IMR-90 (cell line): ENCODE results near the gene NXN. TPM values are rescaled to one million over a fixed set of nuclear protein-coding genes. Genes with fewer than 3 reads are reported as not detected.

Source experiments
- ATAC-seq: fragments of 200-7000 bp; cut with Tn5 transposase; 2 replicates; pipeline ENCODE4 v1.9.1; 2020; ENCODE audit warnings: low read depth, mild to moderate bottlenecking, moderate library complexity
- BruUV-seq: library from RNA; stranded (reverse); fragments of 400-500 nt; replicated peaks from 2 replicates; lab custom pipeline; 2021; lab: Mats Ljungman, UMichigan
- CTCF ChIA-PET: fragments of 300-600 bp; formaldehyde crosslinking; extraction: SDS; loops from one replicate; lab custom pipeline; 2021; ENCODE audit warnings: antibody characterized with exemption; lab: Yijun Ruan, JAX
- POLR2A ChIA-PET: fragments of 300-600 bp; sonication (Branson Sonifier 250); formaldehyde crosslinking; loops from one replicate; lab custom pipeline; 2022; ENCODE audit warnings: antibody characterized with exemption; ENCODE audit not compliant: unreplicated experiment; lab: Charles Lee
- DNase-seq: peaks from one replicate; pipeline ENCODE4 v3.0.0; 2013
- H2AFZ ChIP-seq: replicated peaks from 2 replicates; pipeline ENCODE3; 2013; ENCODE audit warnings: low read length, mild to moderate bottlenecking; ENCODE audit not compliant: poor library complexity
- H2AK5ac ChIP-seq: 2 replicates; pipeline ENCODE4 v1.6.1; 2013; ENCODE audit warnings: low read depth, low read length, inconsistent platforms
- H2AK9ac ChIP-seq: replicated peaks from 2 replicates; pipeline ENCODE3; 2013; ENCODE audit warnings: mild to moderate bottlenecking, low read depth, low read length, moderate library complexity; ENCODE audit not compliant: poor library complexity
- H2BK120ac ChIP-seq: 2 replicates; pipeline ENCODE4 v1.6.1; 2013; ENCODE audit warnings: low read depth, low read length, inconsistent platforms
- H2BK15ac ChIP-seq: 3 replicates; pipeline ENCODE4 v1.6.1; 2013; ENCODE audit warnings: low read depth, low read length, inconsistent platforms
- H2BK20ac ChIP-seq: 2 replicates; pipeline ENCODE4 v1.6.1; 2013; ENCODE audit warnings: low read depth, mild to moderate bottlenecking, inconsistent platforms, low read length, moderate library complexity
- H2BK5ac ChIP-seq: 2 replicates; pipeline ENCODE4 v1.6.1; 2013; ENCODE audit warnings: mild to moderate bottlenecking, low read depth, low read length, inconsistent platforms; ENCODE audit not compliant: poor library complexity, severe bottlenecking
- H3K14ac ChIP-seq: replicated peaks from 2 replicates; pipeline ENCODE4 v1.6.1; 2013; ENCODE audit warnings: low read depth, low read length, inconsistent platforms
- H3K18ac ChIP-seq: 2 replicates; pipeline ENCODE4 v1.6.1; 2013; ENCODE audit warnings: low read depth, low read length, control low read depth
- H3K23ac ChIP-seq: 2 replicates; pipeline ENCODE4 v1.6.1; 2013; ENCODE audit warnings: low read depth, low read length, inconsistent platforms
- H3K27ac ChIP-seq: 2 replicates; pipeline ENCODE4 v1.5.1; 2013; ENCODE audit warnings: mild to moderate bottlenecking, control low read depth, low read length; ENCODE audit not compliant: insufficient read depth
- H3K27me3 ChIP-seq: 2 replicates; pipeline ENCODE4 v1.6.1; 2013; ENCODE audit warnings: low read length; ENCODE audit not compliant: control insufficient read depth, insufficient read depth
- H3K36me3 ChIP-seq: 2 replicates; pipeline ENCODE4 v1.6.1; 2013; ENCODE audit warnings: low read length, mixed read lengths; ENCODE audit not compliant: control insufficient read depth, insufficient read depth
- H3K4ac ChIP-seq: 2 replicates; pipeline ENCODE4 v1.6.1; 2013; ENCODE audit warnings: low read depth, low read length, inconsistent platforms
- H3K4me1 ChIP-seq: 2 replicates; pipeline ENCODE4 v1.6.1; 2013; ENCODE audit warnings: low read length, mixed read lengths; ENCODE audit not compliant: control insufficient read depth, insufficient read depth
- H3K4me2 ChIP-seq: 2 replicates; pipeline ENCODE4 v1.6.1; 2013; ENCODE audit warnings: low read depth, mild to moderate bottlenecking, control low read depth, low read length, moderate library complexity
- H3K4me3 ChIP-seq: 2 replicates; pipeline ENCODE4 v1.5.1; 2013; ENCODE audit warnings: low read depth, mild to moderate bottlenecking, control low read depth, low read length, moderate library complexity; ENCODE audit not compliant: insufficient read depth
- H3K56ac ChIP-seq: 2 replicates; pipeline ENCODE4 v1.6.1; 2013; ENCODE audit warnings: low read length, inconsistent platforms; ENCODE audit not compliant: insufficient read depth; ENCODE audit errors: extremely low read depth
- H3K79me1 ChIP-seq, 2 experiments: 2 replicates each; pipeline ENCODE4 v1.6.1; 2013; ENCODE audit warnings: low read length in 2 of 2, inconsistent platforms in 1 of 2, low read depth in 1 of 2
- H3K9ac ChIP-seq: 2 replicates; pipeline ENCODE4 v1.6.1; 2013; ENCODE audit warnings: low read depth, low read length, control low read depth
- H3K9me1 ChIP-seq: 2 replicates; pipeline ENCODE4 v1.6.1; 2013; ENCODE audit warnings: low read length, inconsistent platforms; ENCODE audit not compliant: insufficient read depth
- H3K9me3 ChIP-seq: 2 replicates; pipeline ENCODE4 v1.6.1; 2013; ENCODE audit warnings: low read length; ENCODE audit not compliant: control insufficient read depth, insufficient read depth
- H4K20me1 ChIP-seq: 2 replicates; pipeline ENCODE4 v1.6.1; 2013; ENCODE audit warnings: low read length, inconsistent platforms; ENCODE audit not compliant: insufficient read depth
- H4K5ac ChIP-seq: 2 replicates; pipeline ENCODE4 v1.6.1; 2013; ENCODE audit warnings: mild to moderate bottlenecking, low read depth, low read length, control low read depth
- H4K8ac ChIP-seq, 2 experiments: 2 replicates each; pipeline ENCODE4 v1.6.1; 2013; ENCODE audit warnings: low read depth in 2 of 2, low read length in 2 of 2, control low read depth in 1 of 2, inconsistent platforms in 1 of 2
- H4K91ac ChIP-seq: 2 replicates; pipeline ENCODE4 v1.6.1; 2013; ENCODE audit warnings: low read depth, low read length, inconsistent platforms; ENCODE audit not compliant: insufficient read depth
- BHLHE40 ChIP-seq: fragments of 150-350 bp; IDR thresholded peaks from 2 replicates; pipeline ENCODE4 v1.6.1; 2016; ENCODE audit warnings: mild to moderate bottlenecking, low read depth, low read length
- CHD1 ChIP-seq: IDR thresholded peaks from 2 replicates; pipeline ENCODE4 v1.6.1; 2012; ENCODE audit warnings: low read depth, low read length, improper control_type of control experiment
- FOS ChIP-seq: fragments of 150-350 bp; IDR thresholded peaks from 2 replicates; pipeline ENCODE4 v1.6.1; 2016; ENCODE audit warnings: low read depth, low read length
- MAFK ChIP-seq: IDR thresholded peaks from 2 replicates; pipeline ENCODE4 v1.6.1; 2012; ENCODE audit warnings: low read depth, low read length, improper control_type of control experiment
- NFE2L2 ChIP-seq: fragments of 150-350 bp; IDR thresholded peaks from 2 replicates; pipeline ENCODE4 v1.6.1; 2016; ENCODE audit warnings: low read depth, mild to moderate bottlenecking, low read length
- POLR2A ChIP-seq: IDR thresholded peaks from 2 replicates; pipeline ENCODE4 v1.6.1; 2012; ENCODE audit warnings: mild to moderate bottlenecking, low read depth, low read length
- WGBS, 2 experiments: methylation state at CpG; one replicate each; pipeline versions ENCODE4 v1.1.5 to v1.1.7; 2013; ENCODE audit warnings: missing lambda C conversion rate in 2 of 2; ENCODE audit not compliant: insufficient read length in 1 of 2; ENCODE audit errors: extremely low coverage in 2 of 2; 5-methylcytosine and 5-hydroxymethylcytosine counted together
- dilution Hi-C: fragments of 300-500 bp; cut with HindIII; formaldehyde crosslinking; loops from one replicate; pipeline ENCODE4 v1.14.3; 2018; ENCODE audit warnings: low sequenced_read_pairs; ENCODE audit not compliant: unreplicated experiment
- in situ Hi-C: fragments of 300-500 bp; cut with MboI; formaldehyde crosslinking; loops from 3 replicates; pipeline ENCODE4 v1.14.3; 2019; ENCODE audit warnings: low sequenced_read_pairs, inconsistent platforms, mixed read lengths
- intact Hi-C: fragments of 100-400 bp; cut with micrococcal nuclease; formaldehyde crosslinking; loops from 2 replicates; pipeline ENCODE4 v1.10.0; 2022
- polyA plus RNA-seq, 3 experiments: library from polyadenylated mRNA; depleted of rRNA; stranded (reverse); fragments of >200 nt; gene quantifications; 2 replicates each; pipeline ENCODE4 v1.2.3, GENCODE V29; 2012; ENCODE audit warnings: low replicate concordance in 1 of 3
- total RNA-seq: library from RNA; depleted of rRNA; stranded (reverse); fragments of >200 nt; gene quantifications from 2 replicates; pipeline ENCODE4 v1.2.3, GENCODE V29; 2012
- TF ChIP-seq, protein P1 (sequence below): fragments of 150-350 bp; IDR thresholded peaks from 2 replicates; pipeline ENCODE4 v1.6.1; 2016; ENCODE audit warnings: low read depth, mild to moderate bottlenecking, low read length, moderate library complexity, borderline replicate concordance

The NXN gene
- total and polyA plus RNA-seq, 2 of the 4 experiments (the other 2 are of a cell fraction): 52.5 to 116 TPM

GRCh38 chr17:964876-965275 lies 14.7 kb downstream of the NXN start:
- no peak for DNase-seq
- H3K36me3 ChIP-seq: peaks cover 10% of the 10 kb centered on the region; the same call in 1 of the 2 replicates
- peak overlapping the region; percentile 8 for H3K14ac ChIP-seq
- peak overlapping the region; percentile 45 for H2AFZ ChIP-seq
- H3K27me3 ChIP-seq: no peaks in the 10 kb centered on the region
- in situ Hi-C loops (no loop called here), intact Hi-C loops (no loop called here), dilution Hi-C loops (no loop called here)
- 0 out of 2 replicates have a peak overlapping the region, but pooled peaks have one; percentile 2 for H2BK120ac ChIP-seq
- no peak overlapping the region for H3K4me3 ChIP-seq
- H2BK20ac ChIP-seq: 0 out of 2 replicates have a peak overlapping the region, but pooled peaks have one; percentile 6
- H3K18ac ChIP-seq: no peak overlapping the region
- H4K5ac ChIP-seq: no peak overlapping the region; the same call in 1 of the 2 replicates
- TF ChIP-seq MAFK: no peak
- no peak for TF ChIP-seq NFE2L2
- TF ChIP-seq CHD1: no peak
- TF ChIP-seq, protein P1, sequence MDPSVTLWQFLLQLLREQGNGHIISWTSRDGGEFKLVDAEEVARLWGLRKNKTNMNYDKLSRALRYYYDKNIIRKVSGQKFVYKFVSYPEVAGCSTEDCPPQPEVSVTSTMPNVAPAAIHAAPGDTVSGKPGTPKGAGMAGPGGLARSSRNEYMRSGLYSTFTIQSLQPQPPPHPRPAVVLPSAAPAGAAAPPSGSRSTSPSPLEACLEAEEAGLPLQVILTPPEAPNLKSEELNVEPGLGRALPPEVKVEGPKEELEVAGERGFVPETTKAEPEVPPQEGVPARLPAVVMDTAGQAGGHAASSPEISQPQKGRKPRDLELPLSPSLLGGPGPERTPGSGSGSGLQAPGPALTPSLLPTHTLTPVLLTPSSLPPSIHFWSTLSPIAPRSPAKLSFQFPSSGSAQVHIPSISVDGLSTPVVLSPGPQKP: no peak
- TF ChIP-seq BHLHE40: no peak
- TF ChIP-seq POLR2A: no peak
- no peak for TF ChIP-seq FOS
- H3K27ac ChIP-seq: peak overlapping the region; percentile 24; the same call in 1 of the 2 replicates
- H2BK15ac ChIP-seq: no peak overlapping the region
- H3K9me1 ChIP-seq: peaks cover 9% of the 10 kb centered on the region; the same call in 1 of the 2 replicates
- ChIA-PET POLR2A (no interaction called here), CTCF (no interaction called here)
- H3K23ac ChIP-seq: peak overlapping the region; percentile 28; the same call in 1 of the 2 replicates
- no peak overlapping the region for H2BK5ac ChIP-seq
- H4K8ac ChIP-seq: peak overlapping the region in 1 of 2 experiments; percentile 48; a peak in 1 of 4 replicates
- no TSS peak for BruUV-seq
- H2AK9ac ChIP-seq: no peak overlapping the region
- no peaks in the 10 kb centered on the region for H3K9me3 ChIP-seq
- H4K91ac ChIP-seq: no peak overlapping the region
- H3K4me1 ChIP-seq: peaks cover 21% of the 10 kb centered on the region
- H3K4ac ChIP-seq: peak overlapping the region; percentile 1; the same call in 1 of the 2 replicates
- WGBS, 2 experiments: no CpG with 5 or more reads among the region's 14 CpGs
- peak overlapping the region; percentile 54 for H2AK5ac ChIP-seq
- no peak overlapping the region for H3K9ac ChIP-seq
- H3K79me1 ChIP-seq: peaks cover 30 to 84% of the 10 kb centered on the region in 2 experiments
- H3K4me2 ChIP-seq: peak overlapping the region; percentile 48
- peaks cover 89% of the 10 kb centered on the region for H4K20me1 ChIP-seq
- H3K56ac ChIP-seq: no peak overlapping the region; the same call in 1 of the 2 replicates
- peak; percentile 35 for ATAC-seq
